Muscle of leg (tissue), 11 donors: ENCODE results near the gene IRF9. TPM values are rescaled to one million over a fixed set of nuclear protein-coding genes. Genes with fewer than 3 reads are reported as not detected.

Experiments
- DNase-seq: peaks from one replicate; pipeline ENCODE4 v3.0.0; 2013
- H3K27ac ChIP-seq: one replicate; pipeline ENCODE4 v1.5.1; 2013; ENCODE audit warnings: mild to moderate bottlenecking, low read length, control low read depth
- H3K27me3 ChIP-seq: one replicate; pipeline ENCODE4 v1.6.1; 2013; ENCODE audit warnings: low read length; ENCODE audit not compliant: control insufficient read depth, insufficient read depth
- H3K36me3 ChIP-seq: one replicate; pipeline ENCODE4 v1.6.1; 2013; ENCODE audit warnings: low read length; ENCODE audit not compliant: control insufficient read depth, insufficient read depth
- H3K4me1 ChIP-seq: one replicate; pipeline ENCODE4 v1.6.1; 2013; ENCODE audit warnings: low read length; ENCODE audit not compliant: control insufficient read depth, insufficient read depth
- H3K4me3 ChIP-seq: one replicate; pipeline ENCODE4 v1.5.1; 2013; ENCODE audit warnings: low read length, control low read depth
- H3K9me3 ChIP-seq: replicated peaks from 2 replicates; pipeline ENCODE4 v1.6.1; 2013; ENCODE audit warnings: low read depth, low read length; ENCODE audit not compliant: control insufficient read depth
- WGBS: methylation state at CpG from one replicate; pipeline ENCODE4 v1.1.5; 2013; ENCODE audit warnings: missing lambda C conversion rate; ENCODE audit not compliant: insufficient coverage; 5-methylcytosine and 5-hydroxymethylcytosine counted together
- polyA plus RNA-seq, 8 donors: library from polyadenylated mRNA; unstranded; fragments of 120-200 nt; gene quantifications; one replicate each; pipeline versions ENCODE4 v1.2.1 to v1.2.3, GENCODE V29; 2013; ENCODE audit warnings: inconsistent platforms in 1 of 8, low replicate concordance in 1 of 8; ENCODE audit not compliant: insufficient read length in 8 of 8, insufficient read depth in 1 of 8
- total RNA-seq: library from RNA; stranded (reverse); fragments of 120-200 nt; gene quantifications from one replicate; pipeline ENCODE4 v1.2.4, GENCODE V29; 2013

The IRF9 gene
- total and polyA plus RNA-seq, 9 donors = 24.0 to 36.3 (median 26.9) TPM

DNA sequence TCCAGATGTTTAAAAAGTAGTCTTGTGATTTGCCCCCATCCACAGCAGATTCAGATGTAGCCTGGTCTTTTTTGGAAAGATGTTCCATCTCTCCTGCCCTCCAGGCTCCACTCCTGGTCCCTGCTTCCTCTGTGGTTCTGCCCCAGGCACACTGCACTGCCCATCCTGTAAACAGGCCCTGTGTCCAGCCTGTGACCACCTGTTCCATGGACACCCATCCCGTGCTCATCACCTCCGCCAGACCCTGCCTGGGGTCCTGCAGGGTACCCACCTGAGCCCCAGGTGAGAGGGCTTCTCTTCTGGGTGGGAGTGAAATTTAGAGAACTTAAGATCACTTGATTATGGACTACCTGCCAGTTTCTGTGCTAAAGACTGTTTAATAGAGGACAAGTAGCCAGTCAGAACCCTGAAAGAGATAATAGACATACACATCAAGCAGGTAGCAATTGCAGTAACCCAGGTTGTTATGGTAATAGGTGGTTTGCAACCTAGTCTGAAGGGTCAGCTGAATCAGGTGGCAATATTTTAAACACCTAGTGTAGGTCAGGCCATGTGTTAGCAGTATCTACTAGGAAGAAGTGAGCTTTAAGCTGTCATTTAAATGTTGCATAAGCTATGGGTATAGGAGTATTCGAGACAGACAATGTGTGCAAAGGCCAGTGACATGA is 11.6 kb upstream of the IRF9 start:
- WGBS = 95% methylated on average over 3 of the region's 3 CpGs
- DNase-seq = peak; percentile 1
- Histone ChIP-seq H3K36me3 (peaks cover 59% of the 10 kb centered on the region), H3K9me3 (no peaks in the 10 kb centered on the region), H3K27me3 (no peaks in the 10 kb centered on the region), H3K4me1 (peaks cover 25% of the 10 kb centered on the region), H3K4me3 (no peak overlapping the region), H3K27ac (no peak overlapping the region)

- peaks cover 22% of the 10 kb centered on the region for H3K4me1 ChIP-seq
- no peak overlapping the region for H3K4me3 ChIP-seq
- H3K9me3 ChIP-seq = no peaks in the 10 kb centered on the region
- no peaks in the 10 kb centered on the region for H3K27me3 ChIP-seq
- DNase-seq = no peak
- peaks cover 60% of the 10 kb centered on the region for H3K36me3 ChIP-seq
- 92% methylated on average over 9 of the region's 9 CpGs for WGBS
- no peak overlapping the region for H3K27ac ChIP-seq
Observed at GRCh38 chr14:24150061-24150460, 11.0 kb upstream of the IRF9 start.

GRCh38 chr14:24150567-24150966 is 10.5 kb upstream of the IRF9 start:
- H3K4me3 ChIP-seq = no peak overlapping the region
- H3K27ac ChIP-seq = no peak overlapping the region
- DNase-seq = no peak
- peaks cover 60% of the 10 kb centered on the region for H3K36me3 ChIP-seq
- no peaks in the 10 kb centered on the region for H3K27me3 ChIP-seq
- H3K4me1 ChIP-seq = peaks cover 17% of the 10 kb centered on the region
- no peaks in the 10 kb centered on the region for H3K9me3 ChIP-seq
- 83% methylated on average over 7 of the region's 9 CpGs for WGBS

GRCh38 chr14:24150993-24151392 is 10.1 kb upstream of the IRF9 start:
- H3K27ac ChIP-seq = no peak overlapping the region
- 87% methylated on average over 7 of the region's 9 CpGs for WGBS
- H3K4me3 ChIP-seq = no peak overlapping the region
- no peaks in the 10 kb centered on the region for H3K27me3 ChIP-seq
- H3K4me1 ChIP-seq = peaks cover 13% of the 10 kb centered on the region
- DNase-seq = no peak
- no peaks in the 10 kb centered on the region for H3K9me3 ChIP-seq
- H3K36me3 ChIP-seq = peaks cover 64% of the 10 kb centered on the region

GRCh38 chr14:24151404-24152080 is 9.5 kb upstream of the IRF9 start:
- peaks cover 10% of the 10 kb centered on the region for H3K4me1 ChIP-seq
- H3K4me3 ChIP-seq = no peak overlapping the region
- no peaks in the 10 kb centered on the region for H3K27me3 ChIP-seq
- H3K9me3 ChIP-seq = no peaks in the 10 kb centered on the region
- no peak overlapping the region for H3K27ac ChIP-seq
- 89% methylated on average over 8 of the region's 16 CpGs for WGBS
- peaks cover 68% of the 10 kb centered on the region for H3K36me3 ChIP-seq
- no peak for DNase-seq

DNA sequence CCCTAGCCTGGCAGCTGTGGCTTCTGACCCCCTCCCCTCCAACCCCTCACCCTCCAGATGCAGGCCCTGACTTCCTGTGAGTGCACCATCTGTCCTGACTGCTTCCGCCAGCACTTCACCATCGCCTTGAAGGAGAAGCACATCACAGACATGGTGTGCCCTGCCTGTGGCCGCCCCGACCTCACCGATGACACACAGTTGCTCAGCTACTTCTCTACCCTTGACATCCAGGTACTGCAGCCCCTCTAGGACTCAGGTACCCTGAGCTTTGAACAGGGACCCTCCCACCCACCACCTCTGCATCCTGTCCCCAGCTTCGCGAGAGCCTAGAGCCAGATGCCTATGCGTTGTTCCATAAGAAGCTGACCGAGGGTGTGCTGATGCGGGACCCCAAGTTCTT is 6.0 kb upstream of the IRF9 start:
- Histone ChIP-seq H3K4me3 (no peak overlapping the region), H3K27me3 (no peaks in the 10 kb centered on the region), H3K4me1 (peaks cover 1% of the 10 kb centered on the region), H3K36me3 (peaks cover 75% of the 10 kb centered on the region), H3K9me3 (no peaks in the 10 kb centered on the region), H3K27ac (no peak overlapping the region)
- DNase-seq = no peak
- WGBS = 93% methylated on average over 8 of the region's 10 CpGs

DNA sequence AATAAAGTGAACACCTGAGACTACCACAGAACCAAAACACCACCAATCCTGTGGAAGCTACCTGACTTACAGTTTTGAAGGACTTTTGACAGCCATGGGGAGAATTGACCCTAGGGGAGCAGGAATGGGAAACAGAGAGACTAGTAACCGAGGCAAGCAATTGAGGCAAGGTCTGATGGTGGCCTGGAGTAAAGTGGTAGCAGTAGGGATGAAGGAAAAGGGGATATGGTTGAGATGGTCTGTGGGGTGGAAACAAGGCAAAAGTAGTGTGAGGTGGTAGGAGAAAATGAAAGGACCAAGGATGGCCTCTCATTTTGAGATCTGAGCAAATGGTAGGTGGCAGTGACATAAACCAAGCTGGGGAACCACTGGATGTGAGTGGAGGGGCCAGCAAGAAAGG is 4.2 kb upstream of the IRF9 start:
- no peak for DNase-seq

DNA sequence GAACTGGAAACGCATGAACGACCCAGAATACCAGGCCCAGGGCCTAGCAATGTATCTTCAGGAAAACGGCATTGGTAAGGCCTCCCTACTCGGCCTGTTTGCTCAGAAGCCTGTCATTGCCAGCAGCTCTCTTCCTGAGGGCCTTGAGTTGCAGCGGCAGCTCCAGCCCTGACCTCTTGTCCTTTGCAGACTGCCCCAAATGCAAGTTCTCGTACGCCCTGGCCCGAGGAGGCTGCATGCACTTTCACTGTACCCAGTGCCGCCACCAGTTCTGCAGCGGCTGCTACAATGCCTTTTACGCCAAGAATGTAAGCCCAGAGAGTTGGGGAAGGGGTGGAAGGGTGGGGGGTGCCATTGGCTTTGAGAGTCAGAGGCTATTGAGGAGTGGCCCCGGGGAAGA is 3.7 kb upstream of the IRF9 start:
- no peak overlapping the region for H3K27ac ChIP-seq
- no peaks in the 10 kb centered on the region for H3K27me3 ChIP-seq
- peaks cover 15% of the 10 kb centered on the region for H3K4me1 ChIP-seq
- H3K36me3 ChIP-seq = peaks cover 65% of the 10 kb centered on the region
- H3K9me3 ChIP-seq = no peaks in the 10 kb centered on the region
- DNase-seq = no peak
- H3K4me3 ChIP-seq = no peak overlapping the region
- WGBS = 95% methylated on average over 11 of the region's 12 CpGs

More for the DNA sequence above, 4.2 kb upstream of the IRF9 start:
- WGBS = 90% methylated on average over 1 of the region's 1 CpG
- Histone ChIP-seq H3K4me1 (peaks cover 10% of the 10 kb centered on the region), H3K27ac (no peak overlapping the region), H3K27me3 (no peaks in the 10 kb centered on the region), H3K36me3 (peaks cover 65% of the 10 kb centered on the region), H3K9me3 (no peaks in the 10 kb centered on the region), H3K4me3 (no peak overlapping the region)

DNA sequence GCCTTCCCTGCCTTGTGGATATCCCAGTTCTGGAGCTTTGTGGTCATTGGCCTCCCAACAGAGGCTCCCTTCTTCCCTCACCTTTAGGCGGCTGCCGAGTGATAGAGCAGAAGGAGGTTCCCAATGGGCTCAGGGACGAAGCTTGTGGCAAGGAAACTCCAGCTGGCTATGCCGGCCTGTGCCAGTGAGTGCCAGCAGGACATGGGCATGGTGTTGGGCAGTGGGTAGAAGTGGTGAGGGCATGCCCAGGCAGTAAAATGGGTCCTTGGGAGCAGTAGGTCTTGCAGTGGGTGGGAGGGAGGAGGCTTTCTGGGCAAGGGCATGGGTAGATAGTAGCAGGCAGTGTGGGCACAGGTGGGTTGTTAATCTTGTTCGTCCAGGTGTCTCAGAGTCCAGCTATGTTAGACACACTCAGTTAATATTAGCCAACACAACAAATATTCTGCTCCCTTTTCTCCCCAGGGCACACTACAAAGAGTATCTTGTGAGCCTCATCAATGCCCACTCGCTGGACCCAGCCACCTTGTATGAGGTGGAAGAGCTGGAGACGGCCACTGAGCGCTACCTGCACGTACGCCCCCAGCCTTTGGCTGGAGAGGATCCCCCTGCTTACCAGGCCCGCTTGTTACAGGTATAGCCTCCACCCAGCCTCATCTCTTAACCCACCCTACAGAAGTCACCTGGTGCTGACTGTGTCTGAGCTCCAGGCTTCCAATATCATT is 1.1 kb upstream of the IRF9 start:
- Histone ChIP-seq H3K36me3 (peaks cover 78% of the 10 kb centered on the region), H3K4me3 (no peak overlapping the region), H3K27ac (peak overlapping the region; percentile 88), H3K27me3 (no peaks in the 10 kb centered on the region), H3K9me3 (no peaks in the 10 kb centered on the region), H3K4me1 (peaks cover 37% of the 10 kb centered on the region)
- no peak for DNase-seq
- 97% methylated on average over 6 of the region's 11 CpGs for WGBS

DNA sequence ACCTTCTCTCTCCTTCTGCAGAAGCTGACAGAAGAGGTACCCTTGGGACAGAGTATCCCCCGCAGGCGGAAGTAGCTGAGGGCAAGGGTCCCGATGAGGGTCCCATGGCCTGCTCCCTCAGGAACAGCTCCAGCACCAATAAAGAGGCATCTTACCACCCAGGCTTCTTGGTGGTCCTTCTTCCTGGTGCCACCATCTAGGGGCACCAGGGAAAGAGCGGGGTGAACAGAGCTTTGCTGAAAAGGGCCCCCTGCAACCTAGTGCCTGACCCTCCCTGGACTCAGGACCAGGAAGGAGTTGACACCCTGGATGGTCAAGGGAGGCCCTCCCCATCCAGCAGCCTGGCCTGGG is 591 bp upstream of the IRF9 start:
- 86% methylated on average over 4 of the region's 4 CpGs for WGBS
- Histone ChIP-seq H3K9me3 (no peaks in the 10 kb centered on the region), H3K4me3 (no peak overlapping the region), H3K4me1 (peaks cover 37% of the 10 kb centered on the region), H3K36me3 (peaks cover 78% of the 10 kb centered on the region), H3K27ac (peak overlapping the region; percentile 88), H3K27me3 (no peaks in the 10 kb centered on the region)
- DNase-seq = no peak
